GM21619 (cell line): Measurements from ENCODE around the gene IRF7.

Experiments
- ATAC-seq: cut with Tn5 transposase; IDR thresholded peaks from one replicate; pipeline ENCODE4 v1.9.1; 2021; ENCODE audit not compliant: unreplicated experiment

The IRF7 gene

GRCh38 chr11:641806-642370, 26.1 kb upstream of the IRF7 start:
- no peak for ATAC-seq

GRCh38 chr11:640021-640706, 24.4 kb upstream of the IRF7 start:
- ATAC-seq: no peak

- no peak for ATAC-seq
These were observed 23.7 kb upstream of the IRF7 start for GRCh38 chr11:639332-639955.

GRCh38 chr11:638631-639331, 23.0 kb upstream of the IRF7 start:
- ATAC-seq: no peak

- no peak for ATAC-seq
These were observed 22.1 kb upstream of the IRF7 start for GRCh38 chr11:637593-638521.

GRCh38 chr11:637333-637592, 21.5 kb upstream of the IRF7 start:
- ATAC-seq: no peak

GRCh38 chr11:636511-637332, 21.0 kb upstream of the IRF7 start, which contains the start of gene DRD4:
Gene DRD4 (plus strand): TSS chr11:637269. CDS start chr11:637305, 36 bp downstream.
- ATAC-seq: no peak

- ATAC-seq: no peak
These were observed 20.3 kb upstream of the IRF7 start for GRCh38 chr11:635945-636510.

- no peak for ATAC-seq
These were observed 15.1 kb upstream of the IRF7 start for GRCh38 chr11:630871-631270.

GRCh38 chr11:629237-629583, 13.5 kb upstream of the IRF7 start:
- ATAC-seq: no peak

GRCh38 chr11:628056-628455, 12.3 kb upstream of the IRF7 start:
- no peak for ATAC-seq

GRCh38 chr11:627308-627576, 11.5 kb upstream of the IRF7 start:
- no peak for ATAC-seq

GRCh38 chr11:626475-627307, 10.9 kb upstream of the IRF7 start, which contains the start of gene SCT:
Gene SCT (minus strand): TSS chr11:627181. CDS start chr11:627143, 38 bp downstream.
- ATAC-seq: no peak

GRCh38 chr11:625636-626268, 10.0 kb upstream of the IRF7 start:
- ATAC-seq: no peak

- ATAC-seq: no peak
These were observed 9.2 kb upstream of the IRF7 start, which contains the start of gene CDHR5 for GRCh38 chr11:624705-625635. Gene CDHR5 (minus strand): TSS chr11:624955. CDS start chr11:624902, 53 bp downstream.

GRCh38 chr11:623999-624704, 8.4 kb upstream of the IRF7 start:
- no peak for ATAC-seq

GRCh38 chr11:623349-623869, 7.7 kb upstream of the IRF7 start:
- no peak for ATAC-seq
